Inferior parietal cortex (tissue), 1 donor: ENCODE results near the gene MYLK2.
"Not testable (repeated sequence)": the region's sequence is repeated elsewhere in the genome, so short reads cannot be mapped to it uniquely, and the experiment has no call there.

Experiments used
- DNase-seq: peaks from one replicate; pipeline ENCODE4 v3.0.0-alpha.2; 2016; ENCODE audit errors: extremely low spot score

The MYLK2 gene

GRCh38 chr20:31819083-31819784, at the start of gene MYLK2:
Gene MYLK2 (plus strand): TSS chr20:31819356. CDS start chr20:31819581, 225 bp downstream.
- no peak for DNase-seq

- DNase-seq = no peak
These were observed 49.5 kb upstream of the MYLK2 start for GRCh38 chr20:31769681-31770080.

GRCh38 chr20:31770243-31770642, 48.9 kb upstream of the MYLK2 start:
- no peak for DNase-seq

GRCh38 chr20:31774408-31774807, 44.7 kb upstream of the MYLK2 start:
- DNase-seq = no peak

- no peak for DNase-seq
These were observed 38.3 kb upstream of the MYLK2 start for GRCh38 chr20:31780839-31781238.

- no peak for DNase-seq
These were observed 37.2 kb upstream of the MYLK2 start for GRCh38 chr20:31781945-31782344.

- no peak for DNase-seq
These were observed 34.7 kb upstream of the MYLK2 start for GRCh38 chr20:31784354-31785044.

- no peak for DNase-seq
These were observed 34.1 kb upstream of the MYLK2 start for GRCh38 chr20:31785089-31785488.

GRCh38 chr20:31788578-31788977, 30.6 kb upstream of the MYLK2 start:
- no peak for DNase-seq

- no peak for DNase-seq
These were observed 28.8 kb upstream of the MYLK2 start for GRCh38 chr20:31790401-31790800.

- DNase-seq = no peak
These were observed 21.8 kb upstream of the MYLK2 start for GRCh38 chr20:31797364-31797763.

- no peak for DNase-seq
These were observed 17.6 kb upstream of the MYLK2 start for GRCh38 chr20:31801508-31801907.

- no peak for DNase-seq
These were observed 15.4 kb upstream of the MYLK2 start for GRCh38 chr20:31803552-31804291.

GRCh38 chr20:31806564-31807355, 12.4 kb upstream of the MYLK2 start:
- DNase-seq = peak; percentile 5

GRCh38 chr20:31808481-31808880, 10.7 kb upstream of the MYLK2 start:
- no peak for DNase-seq

- DNase-seq = no peak
These were observed 9.5 kb upstream of the MYLK2 start for GRCh38 chr20:31809661-31810060.

- no peak for DNase-seq
These were observed 8.0 kb upstream of the MYLK2 start for GRCh38 chr20:31811198-31811597.

- DNase-seq = no peak
These were observed 7.1 kb upstream of the MYLK2 start for GRCh38 chr20:31811796-31812728.

GRCh38 chr20:31813611-31814010, 5.5 kb upstream of the MYLK2 start:
- DNase-seq = no peak

- DNase-seq = not testable (repeated sequence)
These were observed 5.0 kb upstream of the MYLK2 start for GRCh38 chr20:31814142-31814541.
